GM18526 (cell line): ENCODE data around the gene NFAT5.
A peak's percentile ranks its signal among the peaks of the same experiment; 100 is the strongest.

Experiments
- POLR2A ChIP-seq: IDR thresholded peaks from 3 replicates; pipeline ENCODE4 v1.6.1; 2011; ENCODE audit not compliant: insufficient read length; ENCODE audit errors: extremely low read depth

Gene NFAT5

DNA sequence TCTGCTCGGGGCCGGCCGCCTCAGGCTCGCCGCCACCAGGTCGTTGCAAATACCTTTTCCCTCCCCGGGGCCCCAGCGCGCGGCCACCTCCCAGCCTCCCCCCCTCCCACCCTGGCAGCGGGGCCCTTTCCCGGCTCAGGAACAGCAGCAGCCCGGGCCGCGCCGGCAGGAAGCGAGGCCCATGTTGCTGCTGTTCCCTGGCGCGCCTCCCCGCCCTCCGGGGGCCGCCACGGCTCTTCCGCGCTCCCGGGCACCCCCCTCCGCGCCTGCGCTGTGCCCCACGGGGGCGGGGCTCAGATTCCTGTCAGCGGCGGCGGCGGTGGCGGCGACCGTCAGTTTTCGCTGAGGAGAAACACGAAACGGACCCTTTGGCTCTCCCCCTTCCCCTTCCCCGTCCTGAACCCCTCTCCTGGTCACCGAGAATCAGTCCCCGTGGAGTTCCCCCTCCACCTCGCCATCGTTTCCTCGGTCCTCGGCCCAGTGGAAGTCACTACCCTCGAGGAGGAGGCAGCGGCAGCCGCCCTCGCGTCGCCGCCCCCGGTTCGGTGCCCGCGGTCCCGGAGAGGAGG is at the start of gene NFAT5:
TSS of gene NFAT5 (plus strand) at position 296 of the 569 bp plus-strand sequence. CDS start 336 bp downstream, outside the sequence.
- peak; percentile 65 for TF ChIP-seq POLR2A

- TF ChIP-seq POLR2A, result no peak
Observed at GRCh38 chr16:69520413-69520799, 45.4 kb upstream of the NFAT5 start.

DNA sequence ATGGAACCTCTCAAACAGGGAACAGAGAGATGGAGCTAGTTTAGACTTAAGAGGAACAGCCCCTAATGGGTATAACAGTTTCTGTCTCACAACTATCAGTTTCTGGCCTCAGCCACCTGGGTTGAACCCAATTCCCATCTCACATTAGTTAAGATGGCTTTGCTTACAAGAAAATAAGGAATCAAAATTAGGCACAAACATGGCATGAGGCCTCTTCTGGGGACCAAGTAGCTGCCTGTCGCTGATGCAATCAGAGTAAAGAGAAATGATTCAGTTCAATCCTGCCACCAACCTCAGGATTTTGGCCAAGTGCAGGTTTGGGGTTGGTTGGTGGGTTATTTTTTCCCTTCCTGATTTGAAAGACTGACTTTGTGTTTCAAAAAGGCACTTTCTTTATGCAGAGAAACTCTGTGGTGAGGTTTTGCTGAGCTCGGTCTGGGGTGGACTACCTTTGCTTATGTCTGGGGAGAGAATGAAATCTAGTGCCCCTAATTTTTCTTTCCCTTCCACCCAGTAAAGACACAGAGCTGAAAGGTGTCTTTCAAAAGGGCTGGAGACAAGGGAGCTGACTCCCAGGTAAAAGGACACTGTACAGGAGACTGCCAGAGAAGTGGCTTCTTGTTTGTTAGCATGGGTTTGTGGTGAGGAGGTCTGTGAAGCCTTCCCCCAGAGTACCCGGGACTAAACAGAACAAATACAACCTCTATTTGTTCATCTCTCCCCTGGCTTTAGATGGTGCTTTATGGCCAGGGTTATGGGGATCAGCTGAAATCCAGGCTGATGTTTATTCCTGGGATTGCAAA is 44.8 kb upstream of the NFAT5 start:
- TF ChIP-seq POLR2A, result no peak

DNA sequence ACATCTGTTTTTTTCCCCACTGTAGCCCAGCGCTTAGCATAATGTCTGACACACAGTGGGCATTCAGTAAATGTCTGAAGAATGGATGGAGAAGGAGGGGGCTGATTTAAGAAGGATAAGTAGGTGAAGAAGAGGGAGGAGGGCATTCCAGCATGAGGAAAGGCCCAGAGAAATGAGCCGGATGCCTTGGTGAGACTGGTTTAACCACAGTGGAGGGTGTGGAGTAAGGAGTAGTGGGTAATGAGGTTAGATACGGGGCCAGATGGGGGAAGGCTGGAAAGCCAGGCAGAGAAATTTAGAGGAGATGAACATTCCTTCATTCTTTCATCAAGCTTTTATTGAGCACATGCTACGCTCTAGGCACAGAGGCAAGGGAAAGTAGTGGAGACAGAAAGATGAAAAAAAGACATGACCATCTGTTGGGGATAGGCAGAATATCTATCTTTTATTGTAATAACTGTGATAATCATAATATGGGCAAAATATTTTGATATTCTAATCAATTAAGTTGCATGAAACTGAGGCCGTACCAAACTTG is 43.7 kb upstream of the NFAT5 start:
- TF ChIP-seq POLR2A, result no peak

GRCh38 chr16:69522732-69523404 is 42.9 kb upstream of the NFAT5 start:
- no peak for TF ChIP-seq POLR2A

DNA sequence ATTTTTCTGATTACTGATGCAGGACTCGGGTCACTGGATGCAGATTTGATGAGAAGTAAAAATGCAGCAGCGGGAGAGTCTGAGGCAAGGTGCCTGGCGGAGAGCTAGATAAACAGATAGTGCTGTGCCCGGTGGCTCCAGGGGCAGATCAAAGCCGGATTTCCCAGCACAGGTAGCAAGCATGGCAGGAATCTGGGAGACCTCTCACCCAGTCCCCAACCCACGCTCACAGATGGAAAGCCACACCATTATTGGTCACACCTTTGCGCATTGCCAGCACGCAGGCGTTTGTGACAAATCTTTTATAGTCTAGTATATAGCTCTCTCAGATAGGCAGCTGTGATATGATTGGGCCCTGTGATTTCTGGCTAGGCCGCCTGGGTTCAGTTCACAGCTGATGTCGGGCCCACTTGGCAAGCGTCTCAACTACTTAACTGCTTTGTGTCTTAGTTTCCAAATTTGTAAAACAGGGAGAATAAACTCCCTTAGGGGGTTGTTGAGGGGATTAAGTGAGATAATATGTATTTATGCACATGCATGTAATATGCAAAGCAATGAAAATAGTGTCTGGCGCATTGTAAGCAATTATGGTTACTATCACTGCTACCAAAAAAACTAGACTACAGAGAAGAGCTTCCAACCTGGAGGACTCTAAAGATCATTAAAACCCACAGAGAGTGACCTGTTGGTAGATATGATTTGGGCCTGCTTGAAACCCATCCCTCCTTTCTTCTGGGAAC is 42.0 kb upstream of the NFAT5 start:
- TF ChIP-seq POLR2A, result no peak

GRCh38 chr16:69526831-69527655 is 38.7 kb upstream of the NFAT5 start:
- no peak for TF ChIP-seq POLR2A

- no peak for TF ChIP-seq POLR2A
Observed at GRCh38 chr16:69531988-69532387, 33.8 kb upstream of the NFAT5 start.

- TF ChIP-seq POLR2A, result no peak
Observed at GRCh38 chr16:69532641-69533455, 32.9 kb upstream of the NFAT5 start.

GRCh38 chr16:69534720-69535119 is 31.0 kb upstream of the NFAT5 start:
- TF ChIP-seq POLR2A, result no peak

DNA sequence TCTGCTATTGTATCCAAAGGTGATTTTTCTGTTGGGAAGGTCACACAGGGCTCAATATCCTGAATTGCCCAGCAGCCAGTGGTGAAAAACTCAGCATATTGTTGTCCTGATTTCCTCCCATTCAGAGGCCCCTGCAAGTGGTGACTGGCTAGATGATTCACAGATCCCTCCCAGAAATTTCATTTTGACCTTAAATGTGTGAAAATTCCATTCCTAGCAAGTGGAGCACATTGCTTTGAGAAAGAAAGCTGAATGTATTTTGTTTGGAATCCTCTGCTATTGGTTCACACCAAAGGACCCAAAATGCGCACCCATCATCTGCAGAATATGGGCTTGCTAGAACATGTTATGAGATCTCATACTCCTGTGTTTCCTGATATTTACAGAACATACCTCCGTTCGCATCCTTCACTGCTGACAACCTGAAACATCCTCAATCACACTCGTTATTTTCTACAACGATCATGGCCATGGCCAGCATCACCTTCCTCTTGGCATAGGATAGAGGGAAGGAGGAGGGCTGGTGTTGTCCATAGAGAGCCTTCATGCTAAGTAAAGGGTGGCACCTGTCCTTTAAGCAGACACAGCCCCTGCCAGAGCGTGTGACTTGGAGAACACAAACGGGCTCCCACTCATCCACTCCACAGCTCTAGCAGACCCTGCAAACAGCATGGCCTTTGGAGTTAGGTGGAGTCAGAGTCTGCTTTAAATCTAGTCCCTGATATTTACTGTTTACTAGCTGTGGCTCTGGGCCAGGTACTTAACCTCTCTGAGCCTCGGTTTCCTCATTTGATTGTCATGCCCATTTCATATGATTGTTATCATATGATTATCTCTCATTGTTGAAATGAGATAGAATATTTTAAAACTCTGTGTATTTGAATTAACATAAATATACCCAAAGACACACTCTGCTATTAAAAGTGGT is 30.4 kb upstream of the NFAT5 start:
- no peak for TF ChIP-seq POLR2A

- TF ChIP-seq POLR2A, result no peak
Observed at GRCh38 chr16:69537706-69538080, 28.1 kb upstream of the NFAT5 start.

DNA sequence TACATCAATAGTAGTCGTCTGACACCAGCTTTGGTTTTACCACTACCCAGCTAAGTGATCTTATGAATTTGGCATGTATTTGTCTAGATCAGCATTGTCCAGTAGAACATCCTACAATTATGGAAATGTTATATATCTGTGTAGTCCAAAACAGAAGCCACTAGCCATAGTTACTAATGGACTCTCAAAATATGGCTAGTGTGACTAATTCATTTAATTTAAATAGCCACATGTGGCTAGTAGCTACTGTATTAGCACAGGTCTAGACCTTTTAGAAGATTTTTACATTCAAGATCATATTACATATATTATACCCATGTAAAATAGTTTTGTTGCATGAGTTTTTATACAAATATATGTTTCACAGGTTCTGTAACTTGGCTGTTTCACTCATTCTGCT is 27.0 kb upstream of the NFAT5 start:
- TF ChIP-seq POLR2A, result no peak

- TF ChIP-seq POLR2A, result no peak
Observed at GRCh38 chr16:69542974-69543373, 22.8 kb upstream of the NFAT5 start.
